ENCODE data around the gene UBXN4. TPM values are rescaled to one million over a fixed set of nuclear protein-coding genes. Genes with fewer than 3 reads are reported as not detected.

UBXN4 gene
- total and polyA plus RNA-seq, 2 of the 4 experiments (the other 2 are of a cell fraction) = 48.1 to 49.1 TPM

DNA sequence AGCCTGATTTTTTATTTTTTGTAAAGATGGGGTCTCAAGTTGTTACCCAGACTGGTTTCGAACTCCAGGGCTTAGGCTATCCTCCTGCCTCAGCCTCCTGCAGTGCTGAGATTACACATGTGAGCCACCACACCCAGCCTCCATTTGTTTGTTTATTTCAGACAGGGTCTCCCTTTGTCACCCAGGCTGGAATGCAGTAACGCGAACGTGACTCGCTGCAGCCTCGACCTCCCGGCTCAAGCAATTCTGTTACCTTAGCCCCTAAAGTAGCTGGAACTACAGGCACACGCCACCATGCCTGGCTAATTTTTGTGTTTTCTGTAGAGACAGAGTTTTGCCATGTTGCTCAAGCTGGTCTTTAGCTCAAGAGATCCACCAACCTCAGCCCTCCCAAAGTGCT is 27.2 kb downstream of the UBXN4 start:
- Histone ChIP-seq H4K8ac (ENCODE audit: low read depth in 2 of 2, low read length in 2 of 2) (no peak overlapping the region), H3K4me1 (ENCODE audit: control insufficient read depth, insufficient read depth, low read length) (no peaks in the 10 kb centered on the region), H3K9me1 (ENCODE audit: insufficient read depth, low read length) (peaks cover 4% of the 10 kb centered on the region; the same call in 1 of the 2 replicates), H3K23ac (ENCODE audit: low read depth, low read length) (no peak overlapping the region), H2BK120ac (ENCODE audit: low read depth, low read length) (no peak overlapping the region), H3K27ac (ENCODE audit: insufficient read depth, low read length) (no peak overlapping the region), H4K5ac (ENCODE audit: low read depth, low read length) (no peak overlapping the region), H3K36me3 (ENCODE audit: control insufficient read depth, insufficient read depth, low read length) (peaks cover 47% of the 10 kb centered on the region), H4K20me1 (ENCODE audit: insufficient read depth, low read length) (no peaks in the 10 kb centered on the region; the same call in 1 of the 2 replicates), H3K4me3 (ENCODE audit: insufficient read depth, low read depth, low read length) (no peak overlapping the region), H2BK20ac (ENCODE audit: low read depth, low read length) (no peak overlapping the region), H3K27me3 (ENCODE audit: control insufficient read depth, insufficient read depth, low read length) (no peaks in the 10 kb centered on the region), H4K91ac (ENCODE audit: insufficient read depth, low read depth, low read length) (no peak overlapping the region), H3K9me3 (ENCODE audit: control insufficient read depth, insufficient read depth, low read length) (peaks cover 3% of the 10 kb centered on the region), H2BK5ac (ENCODE audit: low read depth, low read length, poor library complexity, severe bottlenecking) (no peak overlapping the region), H2AFZ (replicated peaks; ENCODE audit: low read length, poor library complexity) (no peak overlapping the region), H3K79me1 (ENCODE audit: low read depth in 1 of 2, low read length in 2 of 2) (peaks cover 11 to 26% of the 10 kb centered on the region in 2 experiments), H3K4ac (ENCODE audit: low read depth, low read length) (no peak overlapping the region), H3K18ac (ENCODE audit: low read depth, low read length) (no peak overlapping the region), H2BK15ac (ENCODE audit: low read depth, low read length) (no peak overlapping the region), H2AK5ac (ENCODE audit: low read depth, low read length) (no peak overlapping the region), H2AK9ac (replicated peaks; ENCODE audit: low read depth, low read length, poor library complexity) (no peak overlapping the region), H3K14ac (replicated peaks; ENCODE audit: low read depth, low read length) (no peak overlapping the region; the same call in 1 of the 2 replicates), H3K56ac (ENCODE audit: extremely low read depth, insufficient read depth, low read length) (no peak overlapping the region), H3K9ac (ENCODE audit: low read depth, low read length) (no peak overlapping the region), H3K4me2 (ENCODE audit: low read depth, low read length) (no peak overlapping the region)
- ChIA-PET POLR2A (ENCODE audit: unreplicated experiment) (no interaction called here), CTCF (no interaction called here)
- no CpG with 5 or more reads among the region's 8 CpGs for WGBS, 2 experiments (ENCODE audit: extremely low coverage in 2 of 2, insufficient read length in 1 of 2)
- intact Hi-C loops (cut with micrococcal nuclease) (no loop called here), in situ Hi-C loops (cut with MboI; ENCODE audit: low sequenced_read_pairs) (no loop called here), dilution Hi-C loops (cut with HindIII; ENCODE audit: low sequenced_read_pairs, unreplicated experiment) (no loop called here)
- no TSS peak for BruUV-seq (replicated peaks)
- ATAC-seq (ENCODE audit: low read depth) (no peak), DNase-seq (no peak)
- TF ChIP-seq, protein P1, sequence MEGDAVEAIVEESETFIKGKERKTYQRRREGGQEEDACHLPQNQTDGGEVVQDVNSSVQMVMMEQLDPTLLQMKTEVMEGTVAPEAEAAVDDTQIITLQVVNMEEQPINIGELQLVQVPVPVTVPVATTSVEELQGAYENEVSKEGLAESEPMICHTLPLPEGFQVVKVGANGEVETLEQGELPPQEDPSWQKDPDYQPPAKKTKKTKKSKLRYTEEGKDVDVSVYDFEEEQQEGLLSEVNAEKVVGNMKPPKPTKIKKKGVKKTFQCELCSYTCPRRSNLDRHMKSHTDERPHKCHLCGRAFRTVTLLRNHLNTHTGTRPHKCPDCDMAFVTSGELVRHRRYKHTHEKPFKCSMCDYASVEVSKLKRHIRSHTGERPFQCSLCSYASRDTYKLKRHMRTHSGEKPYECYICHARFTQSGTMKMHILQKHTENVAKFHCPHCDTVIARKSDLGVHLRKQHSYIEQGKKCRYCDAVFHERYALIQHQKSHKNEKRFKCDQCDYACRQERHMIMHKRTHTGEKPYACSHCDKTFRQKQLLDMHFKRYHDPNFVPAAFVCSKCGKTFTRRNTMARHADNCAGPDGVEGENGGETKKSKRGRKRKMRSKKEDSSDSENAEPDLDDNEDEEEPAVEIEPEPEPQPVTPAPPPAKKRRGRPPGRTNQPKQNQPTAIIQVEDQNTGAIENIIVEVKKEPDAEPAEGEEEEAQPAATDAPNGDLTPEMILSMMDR (conservative IDR thresholded peaks at IDR 0.05; ENCODE audit: low read depth, low read length) = no peak
- TF ChIP-seq MAZ (IDR thresholded peaks at IDR 0.05; ENCODE audit: borderline replicate concordance, low read depth, low read length) (no peak), RAD21 (IDR thresholded peaks at IDR 0.05; ENCODE audit: low read length) (no peak), POLR2A (IDR thresholded peaks at IDR 0.05; ENCODE audit: low read depth, low read length) (no peak), CHD1 (IDR thresholded peaks at IDR 0.05; ENCODE audit: low read depth, low read length) (no peak), RCOR1 (IDR thresholded peaks at IDR 0.05; ENCODE audit: insufficient replicate concordance, low read length) (no peak), NFE2L2 (IDR thresholded peaks at IDR 0.05; ENCODE audit: low read depth, low read length) (no peak), CEBPB (IDR thresholded peaks at IDR 0.05; ENCODE audit: low read depth, low read length) (no peak), SMC3 (IDR thresholded peaks at IDR 0.05; ENCODE audit: low read depth, low read length) (no peak), MXI1 (IDR thresholded peaks at IDR 0.05; ENCODE audit: borderline replicate concordance, low read depth, low read length) (no peak), MAFK (IDR thresholded peaks at IDR 0.05; ENCODE audit: low read depth, low read length) (no peak), RFX5 (IDR thresholded peaks at IDR 0.05; ENCODE audit: low read depth, low read length) (no peak), FOS (IDR thresholded peaks at IDR 0.05; ENCODE audit: low read depth, low read length) (no peak), BHLHE40 (IDR thresholded peaks at IDR 0.05; ENCODE audit: low read depth, low read length) (no peak)
- TF ChIP-seq, protein P2, sequence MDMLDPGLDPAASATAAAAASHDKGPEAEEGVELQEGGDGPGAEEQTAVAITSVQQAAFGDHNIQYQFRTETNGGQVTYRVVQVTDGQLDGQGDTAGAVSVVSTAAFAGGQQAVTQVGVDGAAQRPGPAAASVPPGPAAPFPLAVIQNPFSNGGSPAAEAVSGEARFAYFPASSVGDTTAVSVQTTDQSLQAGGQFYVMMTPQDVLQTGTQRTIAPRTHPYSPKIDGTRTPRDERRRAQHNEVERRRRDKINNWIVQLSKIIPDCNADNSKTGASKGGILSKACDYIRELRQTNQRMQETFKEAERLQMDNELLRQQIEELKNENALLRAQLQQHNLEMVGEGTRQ (IDR thresholded peaks at IDR 0.05; ENCODE audit: low read depth, low read length) = no peak
- TF ChIP-seq, protein P3, sequence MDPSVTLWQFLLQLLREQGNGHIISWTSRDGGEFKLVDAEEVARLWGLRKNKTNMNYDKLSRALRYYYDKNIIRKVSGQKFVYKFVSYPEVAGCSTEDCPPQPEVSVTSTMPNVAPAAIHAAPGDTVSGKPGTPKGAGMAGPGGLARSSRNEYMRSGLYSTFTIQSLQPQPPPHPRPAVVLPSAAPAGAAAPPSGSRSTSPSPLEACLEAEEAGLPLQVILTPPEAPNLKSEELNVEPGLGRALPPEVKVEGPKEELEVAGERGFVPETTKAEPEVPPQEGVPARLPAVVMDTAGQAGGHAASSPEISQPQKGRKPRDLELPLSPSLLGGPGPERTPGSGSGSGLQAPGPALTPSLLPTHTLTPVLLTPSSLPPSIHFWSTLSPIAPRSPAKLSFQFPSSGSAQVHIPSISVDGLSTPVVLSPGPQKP (IDR thresholded peaks at IDR 0.05; ENCODE audit: borderline replicate concordance, low read depth, low read length) = no peak

Measured in IMR-90 (cell line).